SJSA1 (cell line): ENCODE data around the gene ULK4. TPM values are rescaled to one million over a fixed set of nuclear protein-coding genes. Genes with fewer than 3 reads are reported as not detected.
A peak's percentile ranks its signal among the peaks of the same experiment; 100 is the strongest.

ENCODE experiments used
- DNase-seq, 2 experiments: peaks; one replicate each; pipeline ENCODE4 v3.0.0-alpha.2; 2015 to 2020; ENCODE audit warnings: low spot score in 2 of 2, low read depth in 1 of 2
- H3K27ac ChIP-seq: fragments of 250-450 bp; sonication (Bioruptor Pico); 2 replicates; pipeline ENCODE4 v1.5.1; 2020; ENCODE audit warnings: mild to moderate bottlenecking, moderate library complexity
- H3K27me3 ChIP-seq: fragments of 250-450 bp; sonication (Bioruptor Pico); replicated peaks from 2 replicates; pipeline ENCODE4 v1.5.1; 2020; ENCODE audit warnings: mild to moderate bottlenecking, moderate library complexity
- H3K36me3 ChIP-seq: fragments of 250-450 bp; sonication (Bioruptor Pico); 2 replicates; pipeline ENCODE4 v1.5.1; 2020; ENCODE audit warnings: mild to moderate bottlenecking
- H3K4me1 ChIP-seq: fragments of 250-450 bp; sonication (Bioruptor Pico); replicated peaks from 2 replicates; pipeline ENCODE4 v1.6.1; 2021; ENCODE audit warnings: mild to moderate bottlenecking
- H3K4me3 ChIP-seq: fragments of 250-450 bp; sonication (Bioruptor Pico); 2 replicates; pipeline ENCODE4 v1.5.1; 2020; ENCODE audit warnings: mild to moderate bottlenecking
- H3K9me3 ChIP-seq: fragments of 250-450 bp; sonication (Bioruptor Pico); replicated peaks from 2 replicates; pipeline ENCODE4 v1.5.1; 2020; ENCODE audit warnings: mild to moderate bottlenecking
- total RNA-seq: library from RNA; depleted of rRNA; stranded (reverse); fragments of >200 nt; shearing (Covaris generic); gene quantifications from 2 replicates; pipeline ENCODE4 v1.2.3, GENCODE V29; 2014; rRNA removed

The ULK4 gene
- total RNA-seq = 8.5 and 10.9 TPM in 2 replicates

- H3K27ac ChIP-seq = peak within 1 kb of the TSS; percentile 66
- H3K9me3 ChIP-seq = no peaks in the 10 kb centered on the region
- peak; percentile 97 to 98 for DNase-seq
- no peaks in the 10 kb centered on the region for H3K27me3 ChIP-seq
- H3K4me1 ChIP-seq = peaks cover 9% of the 10 kb centered on the region
- H3K4me3 ChIP-seq = peak within 1 kb of the TSS; percentile 63
- no peaks in the 10 kb centered on the region for H3K36me3 ChIP-seq
These were observed at the start of gene ULK4 for GRCh38 chr3:41961751-41962679. TSS of gene ULK4 (minus strand) at chr3:41962103. CDS start at chr3:41954759, 7,344 bp downstream.

GRCh38 chr3:42010530-42010929, 48.6 kb upstream of the ULK4 start:
- Histone ChIP-seq H3K4me1 (peaks cover 17% of the 10 kb centered on the region), H3K9me3 (no peaks in the 10 kb centered on the region; the same call in 1 of the 2 replicates), H3K27me3 (0 out of 2 replicates have a peak, but pooled peaks cover 3% of the 10 kb centered on the region), H3K4me3 (no peak overlapping the region), H3K36me3 (peaks cover 4% of the 10 kb centered on the region; the same call in 1 of the 2 replicates), H3K27ac (no peak overlapping the region)
- no peak for DNase-seq

GRCh38 chr3:42009456-42009855, 47.6 kb upstream of the ULK4 start:
- peaks cover 9% of the 10 kb centered on the region for H3K4me1 ChIP-seq
- H3K36me3 ChIP-seq = peaks cover 4% of the 10 kb centered on the region; the same call in 1 of the 2 replicates
- no peaks in the 10 kb centered on the region; the same call in 1 of the 2 replicates for H3K9me3 ChIP-seq
- no peak overlapping the region for H3K4me3 ChIP-seq
- no peak for DNase-seq
- H3K27me3 ChIP-seq = 0 out of 2 replicates have a peak, but pooled peaks cover 3% of the 10 kb centered on the region
- no peak overlapping the region for H3K27ac ChIP-seq

GRCh38 chr3:42007785-42008184, 45.9 kb upstream of the ULK4 start:
- Histone ChIP-seq H3K4me3 (no peak overlapping the region), H3K9me3 (no peaks in the 10 kb centered on the region), H3K4me1 (peaks cover 3% of the 10 kb centered on the region), H3K27ac (no peak overlapping the region), H3K36me3 (no peaks in the 10 kb centered on the region), H3K27me3 (0 out of 2 replicates have a peak, but pooled peaks cover 3% of the 10 kb centered on the region)
- DNase-seq = no peak

- Histone ChIP-seq H3K36me3 (no peaks in the 10 kb centered on the region), H3K4me3 (no peak overlapping the region), H3K9me3 (no peaks in the 10 kb centered on the region), H3K27ac (no peak overlapping the region), H3K27me3 (no peaks in the 10 kb centered on the region), H3K4me1 (no peaks in the 10 kb centered on the region)
- no peak for DNase-seq
These were observed 43.5 kb upstream of the ULK4 start for GRCh38 chr3:42005401-42005800.

- no peak for DNase-seq
- Histone ChIP-seq H3K4me1 (no peaks in the 10 kb centered on the region), H3K36me3 (no peaks in the 10 kb centered on the region), H3K4me3 (no peak overlapping the region), H3K9me3 (no peaks in the 10 kb centered on the region), H3K27ac (no peak overlapping the region), H3K27me3 (no peaks in the 10 kb centered on the region)
These were observed 40.9 kb upstream of the ULK4 start for GRCh38 chr3:42002790-42003189.

- Histone ChIP-seq H3K9me3 (no peaks in the 10 kb centered on the region), H3K27ac (no peak overlapping the region), H3K4me1 (no peaks in the 10 kb centered on the region), H3K36me3 (no peaks in the 10 kb centered on the region), H3K27me3 (no peaks in the 10 kb centered on the region), H3K4me3 (no peak overlapping the region)
- DNase-seq = no peak
These were observed 39.9 kb upstream of the ULK4 start for GRCh38 chr3:42001777-42002176.

- H3K36me3 ChIP-seq = no peaks in the 10 kb centered on the region
- H3K4me1 ChIP-seq = no peaks in the 10 kb centered on the region
- no peak overlapping the region for H3K4me3 ChIP-seq
- DNase-seq = no peak
- no peaks in the 10 kb centered on the region for H3K9me3 ChIP-seq
- H3K27me3 ChIP-seq = no peaks in the 10 kb centered on the region
- H3K27ac ChIP-seq = no peak overlapping the region
These were observed 38.0 kb upstream of the ULK4 start for GRCh38 chr3:41999909-42000308.

GRCh38 chr3:41997702-41998550, 36.0 kb upstream of the ULK4 start:
- Histone ChIP-seq H3K27ac (no peak overlapping the region), H3K4me3 (no peak overlapping the region), H3K9me3 (no peaks in the 10 kb centered on the region), H3K27me3 (no peaks in the 10 kb centered on the region), H3K36me3 (no peaks in the 10 kb centered on the region), H3K4me1 (no peaks in the 10 kb centered on the region)
- peak in 1 of 2 experiments; percentile 19 for DNase-seq

- no peaks in the 10 kb centered on the region for H3K27me3 ChIP-seq
- no peak for DNase-seq
- H3K27ac ChIP-seq = no peak overlapping the region
- no peaks in the 10 kb centered on the region for H3K4me1 ChIP-seq
- H3K9me3 ChIP-seq = no peaks in the 10 kb centered on the region
- no peak overlapping the region for H3K4me3 ChIP-seq
- H3K36me3 ChIP-seq = no peaks in the 10 kb centered on the region
These were observed 29.5 kb upstream of the ULK4 start for GRCh38 chr3:41991437-41991836.

GRCh38 chr3:41989518-41989917, 27.6 kb upstream of the ULK4 start:
- Histone ChIP-seq H3K27me3 (no peaks in the 10 kb centered on the region), H3K4me1 (no peaks in the 10 kb centered on the region), H3K36me3 (no peaks in the 10 kb centered on the region), H3K4me3 (no peak overlapping the region), H3K9me3 (no peaks in the 10 kb centered on the region), H3K27ac (no peak overlapping the region)
- DNase-seq = no peak

- Histone ChIP-seq H3K9me3 (no peaks in the 10 kb centered on the region), H3K27ac (no peak overlapping the region), H3K4me3 (no peak overlapping the region), H3K27me3 (no peaks in the 10 kb centered on the region), H3K36me3 (no peaks in the 10 kb centered on the region), H3K4me1 (no peaks in the 10 kb centered on the region)
- DNase-seq = no peak
These were observed 25.7 kb upstream of the ULK4 start for GRCh38 chr3:41987627-41988026.

- no peaks in the 10 kb centered on the region for H3K36me3 ChIP-seq
- H3K27me3 ChIP-seq = no peaks in the 10 kb centered on the region
- no peaks in the 10 kb centered on the region for H3K4me1 ChIP-seq
- H3K27ac ChIP-seq = no peak overlapping the region
- no peak overlapping the region for H3K4me3 ChIP-seq
- no peaks in the 10 kb centered on the region for H3K9me3 ChIP-seq
- no peak for DNase-seq
These were observed 24.7 kb upstream of the ULK4 start for GRCh38 chr3:41986561-41986960.

GRCh38 chr3:41985018-41985417, 23.1 kb upstream of the ULK4 start:
- Histone ChIP-seq H3K4me3 (no peak overlapping the region), H3K9me3 (no peaks in the 10 kb centered on the region), H3K4me1 (no peaks in the 10 kb centered on the region), H3K36me3 (no peaks in the 10 kb centered on the region), H3K27me3 (no peaks in the 10 kb centered on the region), H3K27ac (no peak overlapping the region)
- DNase-seq = no peak
